Bronchial smooth muscle cell (primary cell): ENCODE measurements around the gene ACAT1. TPM values are rescaled to one million over a fixed set of nuclear protein-coding genes. Genes with fewer than 3 reads are reported as not detected.

Experiments used
- total RNA-seq: library from RNA; depleted of rRNA; stranded (reverse); fragments of >200 nt; gene quantifications from 2 replicates; pipeline ENCODE4 v1.2.1, GENCODE V29; 2014

ACAT1 gene
- total RNA-seq: 145 and 173 TPM in 2 replicates

GRCh38 chr11:108121274-108122155 lies at the start of gene ACAT1:
Gene ACAT1, plus strand, starts transcription at chr11:108121567. Its CDS starts 40 bp downstream, at chr11:108121607.

Other genes with a start within 250 kb of the ACAT1 start
- not detected in 2 replicates for gene RAB39A, start 193.1 kb upstream of the ACAT1 start, total RNA-seq
- gene CUL5, start 112.7 kb upstream of the ACAT1 start, total RNA-seq: 22.6 and 28.5 TPM in 2 replicates
- 6.3 and 8.2 TPM in 2 replicates for gene NPAT, start 101.1 kb downstream of the ACAT1 start, total RNA-seq
- gene ATM, start 101.5 kb downstream of the ACAT1 start, total RNA-seq: 139 and 163 TPM in 2 replicates